Hepatocyte (in vitro differentiated cells): ENCODE data around the gene PAX7.

Experiments
- CTCF ChIP-seq: fragments of 200-600 bp; sonication (generic); IDR thresholded peaks from 2 replicates; pipeline ENCODE4 v1.5.1; 2016; ENCODE audit warnings: antibody characterized with exemption, mild to moderate bottlenecking; ENCODE audit not compliant: poor library complexity
- EZH2 ChIP-seq: fragments of 200-600 bp; sonication (generic); IDR thresholded peaks from 2 replicates; pipeline ENCODE4 v1.6.1; 2016; ENCODE audit warnings: antibody characterized with exemption, mild to moderate bottlenecking, borderline replicate concordance
- EZH2phosphoT487 ChIP-seq: fragments of 200-600 bp; sonication (generic); IDR thresholded peaks from one replicate; pipeline ENCODE4 v1.6.1; 2018; ENCODE audit warnings: antibody characterized with exemption, mild to moderate bottlenecking, low read depth, moderate library complexity; ENCODE audit not compliant: unreplicated experiment, severe bottlenecking

DNA sequence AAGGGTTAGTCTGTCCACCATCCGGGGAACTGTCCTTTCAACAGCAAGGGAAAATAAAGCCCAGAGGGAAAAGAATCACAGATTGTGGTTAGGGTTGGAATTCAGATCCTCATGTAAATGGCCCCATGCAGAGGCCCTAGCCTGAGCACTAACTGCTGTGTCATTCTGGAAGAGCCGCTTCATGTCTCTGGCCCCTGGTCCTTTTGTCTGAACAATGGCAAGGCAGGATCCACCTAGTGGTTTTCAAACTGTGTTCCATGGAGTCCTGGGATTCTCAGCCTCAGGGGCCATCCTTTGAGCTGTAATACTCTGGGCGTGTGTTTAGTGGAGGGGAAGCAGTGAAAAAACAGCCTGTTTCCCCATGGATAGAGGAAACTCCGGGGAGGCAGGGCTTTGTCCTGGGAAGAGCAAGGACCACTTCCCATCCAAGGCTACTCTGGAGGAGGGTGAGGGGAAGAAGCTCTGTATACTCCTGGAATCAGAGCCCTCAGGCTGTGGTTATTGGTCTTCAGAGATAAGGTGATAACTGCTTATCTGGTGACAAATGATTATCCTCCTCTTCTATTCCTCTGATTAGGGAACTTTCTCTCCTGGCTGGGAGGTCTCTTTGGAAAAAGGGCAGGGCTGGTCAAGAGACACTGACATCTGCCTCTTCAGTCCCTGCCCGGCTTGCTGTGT, 19.2 kb downstream of the PAX7 start:
- TF ChIP-seq CTCF = no peak
- no peak for TF ChIP-seq EZH2
- no peak for TF ChIP-seq EZH2phosphoT487
